ENCODE measurements around the gene MYH6.

MYH6 gene

DNA sequence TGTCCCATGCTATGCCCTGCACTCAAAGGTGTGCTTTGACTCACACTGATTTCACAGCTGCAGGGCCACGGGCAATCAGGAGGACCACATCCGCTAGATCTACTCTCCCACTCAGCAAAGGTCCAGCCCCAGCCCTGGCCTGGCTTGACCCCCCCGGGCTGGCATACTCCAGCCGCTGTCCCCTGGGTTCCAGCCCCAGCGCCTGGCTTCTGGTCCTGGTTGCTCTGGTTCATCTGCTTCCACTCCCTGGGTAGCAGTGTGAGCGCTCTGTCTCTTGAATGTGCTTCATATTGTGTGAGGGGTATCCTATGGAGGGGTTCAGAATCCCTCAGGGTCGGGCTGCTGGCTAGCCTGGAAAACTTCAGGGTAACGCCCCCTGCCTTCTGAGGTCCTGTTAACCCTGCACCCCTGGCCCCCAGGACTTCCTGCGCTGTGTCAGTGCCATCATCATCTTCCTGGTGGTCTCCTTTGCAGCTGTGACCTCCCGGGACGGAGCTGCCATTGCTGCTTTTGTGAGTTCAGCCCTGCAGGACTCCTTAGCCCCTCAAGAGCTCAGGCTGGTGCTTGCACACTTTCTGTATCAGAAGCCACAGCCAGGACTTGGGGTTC is 29.4 kb downstream of the MYH6 start:
- TF ChIP-seq, protein P1, sequence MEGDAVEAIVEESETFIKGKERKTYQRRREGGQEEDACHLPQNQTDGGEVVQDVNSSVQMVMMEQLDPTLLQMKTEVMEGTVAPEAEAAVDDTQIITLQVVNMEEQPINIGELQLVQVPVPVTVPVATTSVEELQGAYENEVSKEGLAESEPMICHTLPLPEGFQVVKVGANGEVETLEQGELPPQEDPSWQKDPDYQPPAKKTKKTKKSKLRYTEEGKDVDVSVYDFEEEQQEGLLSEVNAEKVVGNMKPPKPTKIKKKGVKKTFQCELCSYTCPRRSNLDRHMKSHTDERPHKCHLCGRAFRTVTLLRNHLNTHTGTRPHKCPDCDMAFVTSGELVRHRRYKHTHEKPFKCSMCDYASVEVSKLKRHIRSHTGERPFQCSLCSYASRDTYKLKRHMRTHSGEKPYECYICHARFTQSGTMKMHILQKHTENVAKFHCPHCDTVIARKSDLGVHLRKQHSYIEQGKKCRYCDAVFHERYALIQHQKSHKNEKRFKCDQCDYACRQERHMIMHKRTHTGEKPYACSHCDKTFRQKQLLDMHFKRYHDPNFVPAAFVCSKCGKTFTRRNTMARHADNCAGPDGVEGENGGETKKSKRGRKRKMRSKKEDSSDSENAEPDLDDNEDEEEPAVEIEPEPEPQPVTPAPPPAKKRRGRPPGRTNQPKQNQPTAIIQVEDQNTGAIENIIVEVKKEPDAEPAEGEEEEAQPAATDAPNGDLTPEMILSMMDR (IDR thresholded peaks at IDR 0.05; ENCODE audit: low read depth, low read length): no peak

GRCh38 chr14:23377573-23378563 is 30.2 kb downstream of the MYH6 start:
- H3K4me3 ChIP-seq (ENCODE audit: low read depth, low read length): no peak overlapping the region
- TF ChIP-seq, protein P1 (IDR thresholded peaks at IDR 0.05; ENCODE audit: low read depth, low read length): no peak

More for the DNA sequence above, 29.4 kb downstream of the MYH6 start:
- no peak overlapping the region for H3K4me3 ChIP-seq (ENCODE audit: low read depth, low read length)

- H3K4me3 ChIP-seq (ENCODE audit: low read depth, low read length): no peak overlapping the region
- TF ChIP-seq, protein P1 (IDR thresholded peaks at IDR 0.05; ENCODE audit: low read depth, low read length): no peak
Observed at GRCh38 chr14:23377198-23377550, 30.9 kb downstream of the MYH6 start.

DNA sequence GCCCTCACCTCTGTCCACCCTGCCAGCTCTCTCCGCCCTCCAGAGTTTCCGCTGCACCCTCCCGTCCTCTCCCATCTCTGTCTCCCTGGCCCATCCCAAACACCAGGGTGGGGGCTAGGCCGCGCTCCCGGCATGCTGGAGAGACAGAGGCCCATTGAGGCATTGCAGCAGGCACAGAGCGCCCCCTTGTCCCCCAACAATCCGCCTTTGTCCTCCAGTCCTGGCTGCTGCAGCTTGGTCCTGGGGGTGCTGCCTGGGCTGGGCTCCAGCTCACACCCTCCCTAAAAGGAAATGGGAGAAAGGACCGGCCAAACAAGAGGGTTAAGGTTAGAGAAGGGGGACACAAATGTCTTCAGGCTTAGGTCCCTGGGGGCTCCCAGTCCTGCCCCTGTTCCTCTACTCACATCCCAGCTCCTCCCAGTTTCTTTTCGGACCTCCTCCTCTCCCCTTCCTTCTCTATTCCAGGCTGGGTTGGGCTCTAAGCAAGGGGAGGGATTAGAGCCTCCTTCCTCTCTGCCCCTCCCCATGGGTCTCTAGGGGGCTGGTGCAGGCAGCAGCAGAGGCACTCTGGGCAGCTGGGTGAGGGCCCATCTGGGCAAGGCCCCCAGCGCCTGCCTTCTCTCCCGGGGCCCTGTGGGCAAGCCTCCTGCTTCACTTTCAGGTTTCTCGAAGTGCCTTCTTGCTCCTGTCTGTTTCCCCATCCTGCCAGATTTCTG is 31.4 kb downstream of the MYH6 start, which contains the start of gene CMTM5:
TSS of gene CMTM5 (plus strand) at position 565 of the 716 bp plus-strand sequence. CDS start 206 bp downstream, outside the sequence.
- no peak within 1 kb of the TSS for H3K4me3 ChIP-seq (ENCODE audit: low read depth, low read length)
- TF ChIP-seq, protein P1 (IDR thresholded peaks at IDR 0.05; ENCODE audit: low read depth, low read length): no peak

DNA sequence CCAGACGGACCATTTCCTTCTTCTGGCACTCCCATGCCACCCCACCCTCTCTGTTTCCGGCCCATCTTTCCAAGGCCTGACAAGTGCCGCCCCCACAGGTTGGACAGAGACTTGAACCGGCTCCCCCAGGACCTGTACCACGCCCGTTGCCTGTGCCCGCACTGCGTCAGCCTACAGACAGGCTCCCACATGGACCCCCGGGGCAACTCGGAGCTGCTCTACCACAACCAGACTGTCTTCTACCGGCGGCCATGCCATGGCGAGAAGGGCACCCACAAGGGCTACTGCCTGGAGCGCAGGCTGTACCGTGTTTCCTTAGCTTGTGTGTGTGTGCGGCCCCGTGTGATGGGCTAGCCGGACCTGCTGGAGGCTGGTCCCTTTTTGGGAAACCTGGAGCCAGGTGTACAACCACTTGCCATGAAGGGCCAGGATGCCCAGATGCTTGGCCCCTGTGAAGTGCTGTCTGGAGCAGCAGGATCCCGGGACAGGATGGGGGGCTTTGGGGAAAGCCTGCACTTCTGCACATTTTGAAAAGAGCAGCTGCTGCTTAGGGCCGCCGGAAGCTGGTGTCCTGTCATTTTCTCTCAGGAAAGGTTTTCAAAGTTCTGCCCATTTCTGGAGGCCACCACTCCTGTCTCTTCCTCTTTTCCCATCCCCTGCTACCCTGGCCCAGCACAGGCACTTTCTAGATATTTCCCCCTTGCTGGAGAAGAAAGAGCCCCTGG is 32.4 kb downstream of the MYH6 start:
- TF ChIP-seq, protein P1 (IDR thresholded peaks at IDR 0.05; ENCODE audit: low read depth, low read length): no peak
- no peak overlapping the region for H3K4me3 ChIP-seq (ENCODE audit: low read depth, low read length)

DNA sequence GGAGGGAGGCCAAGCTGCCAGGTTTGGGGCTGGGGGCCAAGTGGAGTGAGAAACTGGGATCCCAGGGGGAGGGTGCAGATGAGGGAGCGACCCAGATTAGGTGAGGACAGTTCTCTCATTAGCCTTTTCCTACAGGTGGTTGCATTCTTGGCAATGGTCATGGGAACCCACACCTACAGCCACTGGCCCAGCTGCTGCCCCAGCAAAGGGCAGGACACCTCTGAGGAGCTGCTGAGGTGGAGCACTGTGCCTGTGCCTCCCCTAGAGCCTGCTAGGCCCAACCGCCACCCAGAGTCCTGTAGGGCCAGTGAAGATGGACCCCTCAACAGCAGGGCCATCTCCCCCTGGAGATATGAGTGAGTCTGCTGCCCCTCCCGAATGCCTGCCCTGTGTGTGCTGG is 35.0 kb downstream of the MYH6 start:
- TF ChIP-seq, protein P1 (IDR thresholded peaks at IDR 0.05; ENCODE audit: low read depth, low read length): no peak
- no peak overlapping the region for H3K4me3 ChIP-seq (ENCODE audit: low read depth, low read length)

Measured in WI38 (cell line).